IMR-90 (cell line): ENCODE results near the gene RASGRF1. TPM values are rescaled to one million over a fixed set of nuclear protein-coding genes. Genes with fewer than 3 reads are reported as not detected.

Experiments
- ATAC-seq: fragments of 200-7000 bp; cut with Tn5 transposase; 2 replicates; pipeline ENCODE4 v1.9.1; 2020; ENCODE audit warnings: low read depth, mild to moderate bottlenecking, moderate library complexity
- BruUV-seq: library from RNA; stranded (reverse); fragments of 400-500 nt; replicated peaks from 2 replicates; lab custom pipeline; 2021; lab: Mats Ljungman, UMichigan
- CTCF ChIA-PET: fragments of 300-600 bp; formaldehyde crosslinking; extraction: SDS; loops from one replicate; lab custom pipeline; 2021; ENCODE audit warnings: antibody characterized with exemption; lab: Yijun Ruan, JAX
- POLR2A ChIA-PET: fragments of 300-600 bp; sonication (Branson Sonifier 250); formaldehyde crosslinking; loops from one replicate; lab custom pipeline; 2022; ENCODE audit warnings: antibody characterized with exemption; ENCODE audit not compliant: unreplicated experiment; lab: Charles Lee
- DNase-seq: peaks from one replicate; pipeline ENCODE4 v3.0.0; 2013
- H2AFZ ChIP-seq: replicated peaks from 2 replicates; pipeline ENCODE3; 2013; ENCODE audit warnings: low read length, mild to moderate bottlenecking; ENCODE audit not compliant: poor library complexity
- H2AK5ac ChIP-seq: 2 replicates; pipeline ENCODE4 v1.6.1; 2013; ENCODE audit warnings: low read depth, low read length, inconsistent platforms
- H2AK9ac ChIP-seq: replicated peaks from 2 replicates; pipeline ENCODE3; 2013; ENCODE audit warnings: mild to moderate bottlenecking, low read depth, low read length, moderate library complexity; ENCODE audit not compliant: poor library complexity
- H2BK120ac ChIP-seq: 2 replicates; pipeline ENCODE4 v1.6.1; 2013; ENCODE audit warnings: low read depth, low read length, inconsistent platforms
- H2BK15ac ChIP-seq: 3 replicates; pipeline ENCODE4 v1.6.1; 2013; ENCODE audit warnings: low read depth, low read length, inconsistent platforms
- H2BK20ac ChIP-seq: 2 replicates; pipeline ENCODE4 v1.6.1; 2013; ENCODE audit warnings: low read depth, mild to moderate bottlenecking, inconsistent platforms, low read length, moderate library complexity
- H2BK5ac ChIP-seq: 2 replicates; pipeline ENCODE4 v1.6.1; 2013; ENCODE audit warnings: mild to moderate bottlenecking, low read depth, low read length, inconsistent platforms; ENCODE audit not compliant: poor library complexity, severe bottlenecking
- H3K14ac ChIP-seq: replicated peaks from 2 replicates; pipeline ENCODE4 v1.6.1; 2013; ENCODE audit warnings: low read depth, low read length, inconsistent platforms
- H3K18ac ChIP-seq: 2 replicates; pipeline ENCODE4 v1.6.1; 2013; ENCODE audit warnings: low read depth, low read length, control low read depth
- H3K23ac ChIP-seq: 2 replicates; pipeline ENCODE4 v1.6.1; 2013; ENCODE audit warnings: low read depth, low read length, inconsistent platforms
- H3K27ac ChIP-seq: 2 replicates; pipeline ENCODE4 v1.5.1; 2013; ENCODE audit warnings: mild to moderate bottlenecking, control low read depth, low read length; ENCODE audit not compliant: insufficient read depth
- H3K27me3 ChIP-seq: 2 replicates; pipeline ENCODE4 v1.6.1; 2013; ENCODE audit warnings: low read length; ENCODE audit not compliant: control insufficient read depth, insufficient read depth
- H3K36me3 ChIP-seq: 2 replicates; pipeline ENCODE4 v1.6.1; 2013; ENCODE audit warnings: low read length, mixed read lengths; ENCODE audit not compliant: control insufficient read depth, insufficient read depth
- H3K4ac ChIP-seq: 2 replicates; pipeline ENCODE4 v1.6.1; 2013; ENCODE audit warnings: low read depth, low read length, inconsistent platforms
- H3K4me1 ChIP-seq: 2 replicates; pipeline ENCODE4 v1.6.1; 2013; ENCODE audit warnings: low read length, mixed read lengths; ENCODE audit not compliant: control insufficient read depth, insufficient read depth
- H3K4me2 ChIP-seq: 2 replicates; pipeline ENCODE4 v1.6.1; 2013; ENCODE audit warnings: low read depth, mild to moderate bottlenecking, control low read depth, low read length, moderate library complexity
- H3K4me3 ChIP-seq: 2 replicates; pipeline ENCODE4 v1.5.1; 2013; ENCODE audit warnings: low read depth, mild to moderate bottlenecking, control low read depth, low read length, moderate library complexity; ENCODE audit not compliant: insufficient read depth
- H3K56ac ChIP-seq: 2 replicates; pipeline ENCODE4 v1.6.1; 2013; ENCODE audit warnings: low read length, inconsistent platforms; ENCODE audit not compliant: insufficient read depth; ENCODE audit errors: extremely low read depth
- H3K79me1 ChIP-seq, 2 experiments: 2 replicates each; pipeline ENCODE4 v1.6.1; 2013; ENCODE audit warnings: low read length in 2 of 2, inconsistent platforms in 1 of 2, low read depth in 1 of 2
- H3K9ac ChIP-seq: 2 replicates; pipeline ENCODE4 v1.6.1; 2013; ENCODE audit warnings: low read depth, low read length, control low read depth
- H3K9me1 ChIP-seq: 2 replicates; pipeline ENCODE4 v1.6.1; 2013; ENCODE audit warnings: low read length, inconsistent platforms; ENCODE audit not compliant: insufficient read depth
- H3K9me3 ChIP-seq: 2 replicates; pipeline ENCODE4 v1.6.1; 2013; ENCODE audit warnings: low read length; ENCODE audit not compliant: control insufficient read depth, insufficient read depth
- H4K20me1 ChIP-seq: 2 replicates; pipeline ENCODE4 v1.6.1; 2013; ENCODE audit warnings: low read length, inconsistent platforms; ENCODE audit not compliant: insufficient read depth
- H4K5ac ChIP-seq: 2 replicates; pipeline ENCODE4 v1.6.1; 2013; ENCODE audit warnings: mild to moderate bottlenecking, low read depth, low read length, control low read depth
- H4K8ac ChIP-seq, 2 experiments: 2 replicates each; pipeline ENCODE4 v1.6.1; 2013; ENCODE audit warnings: low read depth in 2 of 2, low read length in 2 of 2, control low read depth in 1 of 2, inconsistent platforms in 1 of 2
- H4K91ac ChIP-seq: 2 replicates; pipeline ENCODE4 v1.6.1; 2013; ENCODE audit warnings: low read depth, low read length, inconsistent platforms; ENCODE audit not compliant: insufficient read depth
- BHLHE40 ChIP-seq: fragments of 150-350 bp; IDR thresholded peaks from 2 replicates; pipeline ENCODE4 v1.6.1; 2016; ENCODE audit warnings: mild to moderate bottlenecking, low read depth, low read length
- CEBPB ChIP-seq: IDR thresholded peaks from 2 replicates; pipeline ENCODE4 v1.6.1; 2012; ENCODE audit warnings: low read depth, low read length, improper control_type of control experiment
- ELK1 ChIP-seq: fragments of 150-350 bp; IDR thresholded peaks from 2 replicates; pipeline ENCODE4 v1.6.1; 2016; ENCODE audit warnings: low read depth, mild to moderate bottlenecking, low read length, moderate library complexity, borderline replicate concordance
- FOS ChIP-seq: fragments of 150-350 bp; IDR thresholded peaks from 2 replicates; pipeline ENCODE4 v1.6.1; 2016; ENCODE audit warnings: low read depth, low read length
- MAZ ChIP-seq: IDR thresholded peaks from 2 replicates; pipeline ENCODE4 v1.6.1; 2012; ENCODE audit warnings: low read depth, mild to moderate bottlenecking, low read length, improper control_type of control experiment, moderate library complexity, borderline replicate concordance
- MXI1 ChIP-seq: IDR thresholded peaks from 2 replicates; pipeline ENCODE4 v1.6.1; 2012; ENCODE audit warnings: low read depth, mild to moderate bottlenecking, low read length, moderate library complexity, borderline replicate concordance
- NFE2L2 ChIP-seq: fragments of 150-350 bp; IDR thresholded peaks from 2 replicates; pipeline ENCODE4 v1.6.1; 2016; ENCODE audit warnings: low read depth, mild to moderate bottlenecking, low read length
- POLR2A ChIP-seq: IDR thresholded peaks from 2 replicates; pipeline ENCODE4 v1.6.1; 2012; ENCODE audit warnings: mild to moderate bottlenecking, low read depth, low read length
- RCOR1 ChIP-seq: IDR thresholded peaks from 2 replicates; pipeline ENCODE4 v1.6.1; 2012; ENCODE audit warnings: mild to moderate bottlenecking, low read length, improper control_type of control experiment; ENCODE audit not compliant: insufficient replicate concordance
- SMC3 ChIP-seq: fragments of 150-350 bp; IDR thresholded peaks from 2 replicates; pipeline ENCODE4 v1.6.1; 2016; ENCODE audit warnings: low read depth, mild to moderate bottlenecking, antibody characterized with exemption, low read length, moderate library complexity
- USF2 ChIP-seq: fragments of 150-350 bp; IDR thresholded peaks from 2 replicates; pipeline ENCODE4 v1.6.1; 2017; ENCODE audit warnings: mild to moderate bottlenecking, antibody characterized with exemption, low read length, low read depth
- WGBS, 2 experiments: methylation state at CpG; one replicate each; pipeline versions ENCODE4 v1.1.5 to v1.1.7; 2013; ENCODE audit warnings: missing lambda C conversion rate in 2 of 2; ENCODE audit not compliant: insufficient read length in 1 of 2; ENCODE audit errors: extremely low coverage in 2 of 2; 5-methylcytosine and 5-hydroxymethylcytosine counted together
- dilution Hi-C: fragments of 300-500 bp; cut with HindIII; formaldehyde crosslinking; loops from one replicate; pipeline ENCODE4 v1.14.3; 2018; ENCODE audit warnings: low sequenced_read_pairs; ENCODE audit not compliant: unreplicated experiment
- in situ Hi-C: fragments of 300-500 bp; cut with MboI; formaldehyde crosslinking; loops from 3 replicates; pipeline ENCODE4 v1.14.3; 2019; ENCODE audit warnings: low sequenced_read_pairs, inconsistent platforms, mixed read lengths
- intact Hi-C: fragments of 100-400 bp; cut with micrococcal nuclease; formaldehyde crosslinking; loops from 2 replicates; pipeline ENCODE4 v1.10.0; 2022
- polyA plus RNA-seq, 3 experiments: library from polyadenylated mRNA; depleted of rRNA; stranded (reverse); fragments of >200 nt; gene quantifications; 2 replicates each; pipeline ENCODE4 v1.2.3, GENCODE V29; 2012; ENCODE audit warnings: low replicate concordance in 1 of 3
- total RNA-seq: library from RNA; depleted of rRNA; stranded (reverse); fragments of >200 nt; gene quantifications from 2 replicates; pipeline ENCODE4 v1.2.3, GENCODE V29; 2012
- TF ChIP-seq, protein P1 (sequence below): conservative IDR thresholded peaks from 2 replicates; pipeline ENCODE4 v1.5.1; 2012; ENCODE audit warnings: mild to moderate bottlenecking, low read depth, low read length, improper control_type of control experiment

The RASGRF1 gene
- total and polyA plus RNA-seq, 2 of the 4 experiments (the other 2 are of a cell fraction) = under 0.01 to 0.15 TPM

GRCh38 chr15:79083154-79083553 is 7.4 kb downstream of the RASGRF1 start:
- no peak overlapping the region for H4K91ac ChIP-seq
- H3K9me1 ChIP-seq = no peaks in the 10 kb centered on the region
- H4K8ac ChIP-seq = no peak overlapping the region
- H3K14ac ChIP-seq = no peak overlapping the region
- no peaks in the 10 kb centered on the region for H3K36me3 ChIP-seq
- H3K4me2 ChIP-seq = no peak overlapping the region
- no peak overlapping the region for H3K23ac ChIP-seq
- no peaks in the 10 kb centered on the region for H3K9me3 ChIP-seq
- ChIA-PET POLR2A (no interaction called here), CTCF (no interaction called here)
- H2BK5ac ChIP-seq = no peak overlapping the region
- H2AK9ac ChIP-seq = peak overlapping the region; percentile 25
- no peak overlapping the region for H3K27ac ChIP-seq
- H2AFZ ChIP-seq = no peak overlapping the region
- H3K79me1 ChIP-seq = no peaks in the 10 kb centered on the region
- dilution Hi-C loops = no loop called here
- no peak overlapping the region for H2BK120ac ChIP-seq
- no TSS peak for BruUV-seq
- no peak overlapping the region for H4K5ac ChIP-seq
- intact Hi-C loops = no loop called here
- 60% methylated on average over 1 of the region's 14 CpGs; no CpG with 5 or more reads in 1 of the 2 experiments for WGBS, 2 experiments
- TF ChIP-seq RCOR1 = no peak
- TF ChIP-seq SMC3 = no peak
- no peak for TF ChIP-seq USF2
- no peak for TF ChIP-seq POLR2A
- TF ChIP-seq CEBPB = no peak
- TF ChIP-seq FOS = no peak
- TF ChIP-seq, protein P1, sequence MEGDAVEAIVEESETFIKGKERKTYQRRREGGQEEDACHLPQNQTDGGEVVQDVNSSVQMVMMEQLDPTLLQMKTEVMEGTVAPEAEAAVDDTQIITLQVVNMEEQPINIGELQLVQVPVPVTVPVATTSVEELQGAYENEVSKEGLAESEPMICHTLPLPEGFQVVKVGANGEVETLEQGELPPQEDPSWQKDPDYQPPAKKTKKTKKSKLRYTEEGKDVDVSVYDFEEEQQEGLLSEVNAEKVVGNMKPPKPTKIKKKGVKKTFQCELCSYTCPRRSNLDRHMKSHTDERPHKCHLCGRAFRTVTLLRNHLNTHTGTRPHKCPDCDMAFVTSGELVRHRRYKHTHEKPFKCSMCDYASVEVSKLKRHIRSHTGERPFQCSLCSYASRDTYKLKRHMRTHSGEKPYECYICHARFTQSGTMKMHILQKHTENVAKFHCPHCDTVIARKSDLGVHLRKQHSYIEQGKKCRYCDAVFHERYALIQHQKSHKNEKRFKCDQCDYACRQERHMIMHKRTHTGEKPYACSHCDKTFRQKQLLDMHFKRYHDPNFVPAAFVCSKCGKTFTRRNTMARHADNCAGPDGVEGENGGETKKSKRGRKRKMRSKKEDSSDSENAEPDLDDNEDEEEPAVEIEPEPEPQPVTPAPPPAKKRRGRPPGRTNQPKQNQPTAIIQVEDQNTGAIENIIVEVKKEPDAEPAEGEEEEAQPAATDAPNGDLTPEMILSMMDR = no peak
- no peak for TF ChIP-seq MXI1
- TF ChIP-seq BHLHE40 = no peak
- TF ChIP-seq NFE2L2 = no peak
- no peak for TF ChIP-seq ELK1
- no peak for TF ChIP-seq MAZ
- H2BK15ac ChIP-seq = no peak overlapping the region
- DNase-seq (no peak), ATAC-seq (no peak)
- no peak overlapping the region for H3K9ac ChIP-seq
- no peaks in the 10 kb centered on the region for H3K4me1 ChIP-seq
- H3K4ac ChIP-seq = no peak overlapping the region
- no peak overlapping the region for H3K56ac ChIP-seq
- H3K27me3 ChIP-seq = peaks cover 27% of the 10 kb centered on the region
- H3K18ac ChIP-seq = no peak overlapping the region
- H2AK5ac ChIP-seq = no peak overlapping the region
- no peaks in the 10 kb centered on the region for H4K20me1 ChIP-seq
- H3K4me3 ChIP-seq = no peak overlapping the region
- in situ Hi-C loops = no loop called here
- no peak overlapping the region for H2BK20ac ChIP-seq
